Measurements from ENCODE around the gene MGAT3.

GRCh38 chr22:39534092-39534506, 77.3 kb downstream of the MGAT3 start:
- TF ChIP-seq CTCF (IDR thresholded peaks at IDR 0.05), result no peak
- TF ChIP-seq POLR2AphosphoS5 (IDR thresholded peaks at IDR 0.05; ENCODE audit: low read depth, low read length), result no peak
- TF ChIP-seq REST (IDR thresholded peaks at IDR 0.05; ENCODE audit: insufficient read depth in 1 of 2, low read depth in 2 of 2, low read length in 1 of 2), result no peak
- TF ChIP-seq TCF7L2 (IDR thresholded peaks at IDR 0.05; ENCODE audit: low read depth, low read length), result no peak
- TF ChIP-seq SIN3A (IDR thresholded peaks at IDR 0.05; ENCODE audit: borderline replicate concordance, insufficient read depth, low read depth, low read length), result no peak
